ENCODE measurements around the gene NEURL2.
"Not testable (repeated sequence)": the region's sequence is repeated elsewhere in the genome, so short reads cannot be mapped to it uniquely, and the experiment has no call there.

Gene NEURL2

GRCh38 chr20:45890985-45891983, at the start of gene NEURL2, which contains the start of gene CTSA:
NEURL2 (minus strand) TSS chr20:45891208; CDS start chr20:45890991, 217 bp downstream.
CTSA (plus strand) TSS chr20:45891335; CDS start chr20:45891569, 234 bp downstream.
- H3K36me3 ChIP-seq (ENCODE audit: insufficient read depth, low read length), result peaks cover 3% of the 10 kb centered on the region; the same call in 1 of the 2 replicates
- no peaks in the 10 kb centered on the region for H3K9me3 ChIP-seq (ENCODE audit: control insufficient read depth, insufficient read depth, low read length)
- peak within 1 kb of the TSS; percentile 76 for H3K9ac ChIP-seq (ENCODE audit: low read depth, low read length)
- no peaks in the 10 kb centered on the region for H3K4me1 ChIP-seq (ENCODE audit: insufficient read depth, low read length)

- Histone ChIP-seq H3K36me3 (ENCODE audit: insufficient read depth, low read length) (peaks cover 37% of the 10 kb centered on the region), H3K9ac (ENCODE audit: low read depth, low read length) (no peak overlapping the region), H3K4me1 (ENCODE audit: insufficient read depth, low read length) (peaks cover 12% of the 10 kb centered on the region), H3K9me3 (ENCODE audit: control insufficient read depth, insufficient read depth, low read length) (no peaks in the 10 kb centered on the region)
These were observed 49.5 kb upstream of the NEURL2 start for GRCh38 chr20:45940469-45940868.

- Histone ChIP-seq H3K36me3 (ENCODE audit: insufficient read depth, low read length) (peaks cover 33% of the 10 kb centered on the region), H3K9me3 (ENCODE audit: control insufficient read depth, insufficient read depth, low read length) (no peaks in the 10 kb centered on the region), H3K9ac (ENCODE audit: low read depth, low read length) (no peak overlapping the region), H3K4me1 (ENCODE audit: insufficient read depth, low read length) (peaks cover 12% of the 10 kb centered on the region)
These were observed 49.0 kb upstream of the NEURL2 start for GRCh38 chr20:45940053-45940452.

- Histone ChIP-seq H3K36me3 (ENCODE audit: insufficient read depth, low read length) (peaks cover 23% of the 10 kb centered on the region), H3K9ac (ENCODE audit: low read depth, low read length) (no peak overlapping the region), H3K4me1 (ENCODE audit: insufficient read depth, low read length) (peaks cover 12% of the 10 kb centered on the region), H3K9me3 (ENCODE audit: control insufficient read depth, insufficient read depth, low read length) (no peaks in the 10 kb centered on the region)
These were observed 47.9 kb upstream of the NEURL2 start for GRCh38 chr20:45938727-45939438.

GRCh38 chr20:45937765-45938164, 46.8 kb upstream of the NEURL2 start:
- Histone ChIP-seq H3K36me3 (ENCODE audit: insufficient read depth, low read length) (peaks cover 13% of the 10 kb centered on the region), H3K9me3 (ENCODE audit: control insufficient read depth, insufficient read depth, low read length) (no peaks in the 10 kb centered on the region), H3K9ac (ENCODE audit: low read depth, low read length) (no peak overlapping the region), H3K4me1 (ENCODE audit: insufficient read depth, low read length) (peaks cover 17% of the 10 kb centered on the region)

GRCh38 chr20:45935416-45936046, 44.5 kb upstream of the NEURL2 start:
- peaks cover 9% of the 10 kb centered on the region for H3K36me3 ChIP-seq (ENCODE audit: insufficient read depth, low read length)
- no peaks in the 10 kb centered on the region for H3K9me3 ChIP-seq (ENCODE audit: control insufficient read depth, insufficient read depth, low read length)
- H3K4me1 ChIP-seq (ENCODE audit: insufficient read depth, low read length), result peaks cover 17% of the 10 kb centered on the region
- H3K9ac ChIP-seq (ENCODE audit: low read depth, low read length), result peak overlapping the region; percentile 81

- Histone ChIP-seq H3K9me3 (ENCODE audit: control insufficient read depth, insufficient read depth, low read length) (no peaks in the 10 kb centered on the region), H3K9ac (ENCODE audit: low read depth, low read length) (peak within 1 kb of the TSS; percentile 98), H3K4me1 (ENCODE audit: insufficient read depth, low read length) (peaks cover 17% of the 10 kb centered on the region), H3K36me3 (ENCODE audit: insufficient read depth, low read length) (peaks cover 3% of the 10 kb centered on the region; the same call in 1 of the 2 replicates)
These were observed 43.8 kb upstream of the NEURL2 start, which contains the start of gene PCIF1 for GRCh38 chr20:45934586-45935415. PCIF1 (plus strand) TSS chr20:45934683; CDS start chr20:45939000, 4,317 bp downstream.

- Histone ChIP-seq H3K4me1 (ENCODE audit: insufficient read depth, low read length) (peaks cover 17% of the 10 kb centered on the region), H3K36me3 (ENCODE audit: insufficient read depth, low read length) (no peaks in the 10 kb centered on the region), H3K9me3 (ENCODE audit: control insufficient read depth, insufficient read depth, low read length) (no peaks in the 10 kb centered on the region), H3K9ac (ENCODE audit: low read depth, low read length) (peak overlapping the region; percentile 98)
These were observed 43.1 kb upstream of the NEURL2 start for GRCh38 chr20:45934046-45934585.

GRCh38 chr20:45933266-45934045, 42.4 kb upstream of the NEURL2 start:
- Histone ChIP-seq H3K9ac (ENCODE audit: low read depth, low read length) (peak overlapping the region; percentile 98), H3K9me3 (ENCODE audit: control insufficient read depth, insufficient read depth, low read length) (no peaks in the 10 kb centered on the region), H3K4me1 (ENCODE audit: insufficient read depth, low read length) (peaks cover 15% of the 10 kb centered on the region), H3K36me3 (ENCODE audit: insufficient read depth, low read length) (no peaks in the 10 kb centered on the region)

- not testable (repeated sequence) for H3K9ac ChIP-seq (ENCODE audit: low read depth, low read length); H3K4me1 ChIP-seq (ENCODE audit: insufficient read depth, low read length); H3K9me3 ChIP-seq (ENCODE audit: control insufficient read depth, insufficient read depth, low read length); H3K36me3 ChIP-seq (ENCODE audit: insufficient read depth, low read length)
These were observed 40.7 kb upstream of the NEURL2 start for GRCh38 chr20:45931680-45932079.

GRCh38 chr20:45927071-45927878, 36.3 kb upstream of the NEURL2 start:
- Histone ChIP-seq H3K9me3 (ENCODE audit: control insufficient read depth, insufficient read depth, low read length) (no peaks in the 10 kb centered on the region), H3K4me1 (ENCODE audit: insufficient read depth, low read length) (no peaks in the 10 kb centered on the region), H3K36me3 (ENCODE audit: insufficient read depth, low read length) (no peaks in the 10 kb centered on the region), H3K9ac (ENCODE audit: low read depth, low read length) (no peak overlapping the region)

GRCh38 chr20:45926731-45927070, 35.7 kb upstream of the NEURL2 start:
- H3K9ac ChIP-seq (ENCODE audit: low read depth, low read length), result no peak overlapping the region
- no peaks in the 10 kb centered on the region for H3K9me3 ChIP-seq (ENCODE audit: control insufficient read depth, insufficient read depth, low read length)
- no peaks in the 10 kb centered on the region for H3K4me1 ChIP-seq (ENCODE audit: insufficient read depth, low read length)
- no peaks in the 10 kb centered on the region for H3K36me3 ChIP-seq (ENCODE audit: insufficient read depth, low read length)
